Left ventricle myocardium superior (tissue), 1 donor: ENCODE data around the gene KDM5C. TPM values are rescaled to one million over a fixed set of nuclear protein-coding genes. Genes with fewer than 3 reads are reported as not detected.

Experiments
- ATAC-seq: fragments of 200-7000 bp; cut with Tn5 transposase; one replicate; pipeline ENCODE4 v1.9.1; 2020; ENCODE audit warnings: mild to moderate bottlenecking, moderate library complexity
- DNase-seq: peaks from one replicate; pipeline ENCODE4 v3.0.0-alpha.2; 2020
- intact Hi-C: fragments of 100-400 bp; cut with micrococcal nuclease; formaldehyde crosslinking; loops from one replicate; pipeline ENCODE4 v1.11.0; 2022
- long read RNA-seq: library from polyadenylated mRNA; unstranded; transcript quantifications from one replicate; pipeline ENCODE4 v2.0.0, GENCODE V29; 2021
- total RNA-seq: library from RNA; stranded (reverse); fragmentation: NEBNext Ultra II Directional; extraction: Animal tissue kit (Norgen Biotek cat#: 25700); gene quantifications from one replicate; pipeline ENCODE4 v1.2.1, GENCODE V29; 2021
- donor health status: DM: no; HTN: yes; CAD: no; lungs with severe emphysema.

KDM5C gene
- total RNA-seq = 33.7 TPM
- long read RNA-seq, partial matches to known transcripts = 4 of 7 reads
- long read RNA-seq, other reads (novel, unspliced or antisense) = 3 of 7 reads

GRCh38 chrX:53224860-53225797 is at the start of gene KDM5C:
Gene KDM5C, minus strand, starts transcription at chrX:53225207. Its CDS starts 318 bp downstream, at chrX:53224889.
- peak; percentile 90 for DNase-seq
- peak; percentile 94 for ATAC-seq
- intact Hi-C loops = no loop called here

GRCh38 chrX:53272808-53273337 is 47.9 kb upstream of the KDM5C start:
- DNase-seq (no peak), ATAC-seq (no peak)
- intact Hi-C loops = no loop called here

GRCh38 chrX:53269536-53270107 is 44.6 kb upstream of the KDM5C start:
- no peak for ATAC-seq
- no peak for DNase-seq
- intact Hi-C loops = no loop called here

GRCh38 chrX:53268173-53268572 is 43.2 kb upstream of the KDM5C start:
- ATAC-seq = no peak
- no peak for DNase-seq
- intact Hi-C loops = no loop called here

GRCh38 chrX:53266914-53267313 is 41.9 kb upstream of the KDM5C start:
- ATAC-seq = peak; percentile 52
- intact Hi-C loops = no loop called here
- no peak for DNase-seq

GRCh38 chrX:53265771-53266574 is 41.0 kb upstream of the KDM5C start:
- intact Hi-C loops = no loop called here
- ATAC-seq (no peak), DNase-seq (no peak)

- DNase-seq (no peak), ATAC-seq (no peak)
- intact Hi-C loops = no loop called here
Observed at GRCh38 chrX:53263597-53264094, 38.6 kb upstream of the KDM5C start.

- DNase-seq = no peak
- intact Hi-C loops = no loop called here
- ATAC-seq = no peak
Observed at GRCh38 chrX:53262918-53263394, 37.9 kb upstream of the KDM5C start.

GRCh38 chrX:53262189-53262917 is 37.3 kb upstream of the KDM5C start:
- intact Hi-C loops = no loop called here
- ATAC-seq (no peak), DNase-seq (no peak)

- intact Hi-C loops = no loop called here
- no peak for ATAC-seq
- DNase-seq = no peak
Observed at GRCh38 chrX:53261355-53261972, 36.5 kb upstream of the KDM5C start.

- intact Hi-C loops = no loop called here
- ATAC-seq (no peak), DNase-seq (no peak)
Observed at GRCh38 chrX:53260836-53261235, 35.8 kb upstream of the KDM5C start.

GRCh38 chrX:53257670-53258423 is 32.8 kb upstream of the KDM5C start:
- intact Hi-C loops = no loop called here
- no peak for DNase-seq
- ATAC-seq = no peak

- intact Hi-C loops = no loop called here
- ATAC-seq (no peak), DNase-seq (no peak)
Observed at GRCh38 chrX:53257166-53257565, 32.2 kb upstream of the KDM5C start.

GRCh38 chrX:53256446-53257041 is 31.5 kb upstream of the KDM5C start:
- intact Hi-C loops = no loop called here
- ATAC-seq (no peak), DNase-seq (no peak)

- intact Hi-C loops = no loop called here
- DNase-seq (no peak), ATAC-seq (no peak)
Observed at GRCh38 chrX:53255738-53256191, 30.8 kb upstream of the KDM5C start.

GRCh38 chrX:53254570-53255461 is 29.8 kb upstream of the KDM5C start:
- DNase-seq = no peak
- intact Hi-C loops = no loop called here
- no peak for ATAC-seq
